ENCODE measurements around the gene FBXO46. TPM values are rescaled to one million over a fixed set of nuclear protein-coding genes. Genes with fewer than 3 reads are reported as not detected.

Gene FBXO46
- total and polyA plus RNA-seq, 10 of the 15 experiments (the other 5 are each of a cell fraction or from before 2014, with no cell fraction given): 2.5 to 61.5 (median 13.7) TPM

DNA sequence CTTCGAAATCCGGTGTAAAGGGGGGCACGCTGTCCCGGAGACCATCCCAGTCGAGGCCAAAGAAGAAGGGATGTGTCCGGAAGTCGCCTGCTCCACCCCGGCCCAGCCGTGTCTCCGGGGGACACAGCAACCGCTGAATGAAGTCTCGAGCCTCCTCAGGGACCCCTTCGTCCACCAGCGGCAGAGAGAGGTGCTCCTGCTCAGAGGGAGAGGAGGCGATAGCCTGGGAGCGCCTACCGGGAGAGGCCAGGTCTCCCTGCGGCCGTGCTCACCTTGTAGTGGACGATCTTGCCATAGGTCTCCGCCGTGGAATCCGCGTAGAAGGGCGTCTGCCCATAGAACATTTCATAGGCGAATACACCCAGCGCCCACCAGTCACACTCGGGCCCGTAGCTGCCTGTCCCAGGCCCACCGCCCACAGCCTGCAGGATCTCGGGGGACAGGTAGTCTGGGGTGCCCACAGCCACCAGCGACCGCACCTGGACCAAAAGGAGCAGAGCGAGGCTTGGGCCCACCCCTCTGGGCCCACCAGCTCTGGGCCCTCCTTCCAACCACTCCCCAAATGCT, 46.8 kb upstream of the FBXO46 start (continued):
- TF ChIP-seq, protein P1, sequence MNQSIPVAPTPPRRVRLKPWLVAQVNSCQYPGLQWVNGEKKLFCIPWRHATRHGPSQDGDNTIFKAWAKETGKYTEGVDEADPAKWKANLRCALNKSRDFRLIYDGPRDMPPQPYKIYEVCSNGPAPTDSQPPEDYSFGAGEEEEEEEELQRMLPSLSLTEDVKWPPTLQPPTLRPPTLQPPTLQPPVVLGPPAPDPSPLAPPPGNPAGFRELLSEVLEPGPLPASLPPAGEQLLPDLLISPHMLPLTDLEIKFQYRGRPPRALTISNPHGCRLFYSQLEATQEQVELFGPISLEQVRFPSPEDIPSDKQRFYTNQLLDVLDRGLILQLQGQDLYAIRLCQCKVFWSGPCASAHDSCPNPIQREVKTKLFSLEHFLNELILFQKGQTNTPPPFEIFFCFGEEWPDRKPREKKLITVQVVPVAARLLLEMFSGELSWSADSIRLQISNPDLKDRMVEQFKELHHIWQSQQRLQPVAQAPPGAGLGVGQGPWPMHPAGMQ (IDR thresholded peaks at IDR 0.05; ENCODE audit: borderline replicate concordance): no peak
- TF ChIP-seq, protein P2, sequence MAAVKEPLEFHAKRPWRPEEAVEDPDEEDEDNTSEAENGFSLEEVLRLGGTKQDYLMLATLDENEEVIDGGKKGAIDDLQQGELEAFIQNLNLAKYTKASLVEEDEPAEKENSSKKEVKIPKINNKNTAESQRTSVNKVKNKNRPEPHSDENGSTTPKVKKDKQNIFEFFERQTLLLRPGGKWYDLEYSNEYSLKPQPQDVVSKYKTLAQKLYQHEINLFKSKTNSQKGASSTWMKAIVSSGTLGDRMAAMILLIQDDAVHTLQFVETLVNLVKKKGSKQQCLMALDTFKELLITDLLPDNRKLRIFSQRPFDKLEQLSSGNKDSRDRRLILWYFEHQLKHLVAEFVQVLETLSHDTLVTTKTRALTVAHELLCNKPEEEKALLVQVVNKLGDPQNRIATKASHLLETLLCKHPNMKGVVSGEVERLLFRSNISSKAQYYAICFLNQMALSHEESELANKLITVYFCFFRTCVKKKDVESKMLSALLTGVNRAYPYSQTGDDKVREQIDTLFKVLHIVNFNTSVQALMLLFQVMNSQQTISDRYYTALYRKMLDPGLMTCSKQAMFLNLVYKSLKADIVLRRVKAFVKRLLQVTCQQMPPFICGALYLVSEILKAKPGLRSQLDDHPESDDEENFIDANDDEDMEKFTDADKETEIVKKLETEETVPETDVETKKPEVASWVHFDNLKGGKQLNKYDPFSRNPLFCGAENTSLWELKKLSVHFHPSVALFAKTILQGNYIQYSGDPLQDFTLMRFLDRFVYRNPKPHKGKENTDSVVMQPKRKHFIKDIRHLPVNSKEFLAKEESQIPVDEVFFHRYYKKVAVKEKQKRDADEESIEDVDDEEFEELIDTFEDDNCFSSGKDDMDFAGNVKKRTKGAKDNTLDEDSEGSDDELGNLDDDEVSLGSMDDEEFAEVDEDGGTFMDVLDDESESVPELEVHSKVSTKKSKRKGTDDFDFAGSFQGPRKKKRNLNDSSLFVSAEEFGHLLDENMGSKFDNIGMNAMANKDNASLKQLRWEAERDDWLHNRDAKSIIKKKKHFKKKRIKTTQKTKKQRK (IDR thresholded peaks at IDR 0.05; ENCODE audit: low read depth, low read length): no peak
- no peak for TF ChIP-seq TCF12 (IDR thresholded peaks at IDR 0.05; ENCODE audit: low read depth, low read length)

DNA sequence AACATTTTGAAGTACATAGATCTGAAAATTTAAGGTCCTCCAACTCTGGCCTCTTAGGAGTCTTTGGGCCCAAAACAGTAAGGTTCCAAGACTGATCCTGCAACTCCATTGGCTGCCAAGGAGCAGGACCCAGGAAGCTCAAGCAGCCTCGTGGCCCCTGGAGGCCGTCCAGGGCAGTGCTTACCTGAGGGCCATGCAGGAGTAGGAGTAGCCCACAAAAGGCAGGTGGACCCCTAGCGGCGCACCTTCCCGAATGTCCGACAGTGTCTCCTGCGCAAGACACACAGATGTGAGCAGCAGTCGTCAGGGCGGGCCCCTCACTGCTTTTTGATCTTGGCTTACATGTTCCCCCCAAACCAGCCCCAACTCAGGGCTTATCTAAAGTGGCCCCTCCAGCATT, 44.1 kb upstream of the FBXO46 start:
- no peak overlapping the region for H2AFZ ChIP-seq (ENCODE audit: control insufficient read depth, low read depth, low read length)
- no peak overlapping the region for H3K4me3 ChIP-seq
- intact Hi-C loops (cut with micrococcal nuclease; ENCODE audit: unreplicated experiment): no loop called here
- BruUV-seq (replicated peaks): no TSS peak
- ChIA-PET POLR2A (interaction anchor here (0.5 kb wide), 1 partner anchor 58 kb away, joined by 6 read pairs; no protein-coding TSS in a partner anchor), RAD21 (ENCODE audit: unreplicated experiment) (no interaction called here), SMC1A (ENCODE audit: uncharacterized antibody, unreplicated experiment) (no interaction called here), CTCF (no interaction called here)
- no peak overlapping the region for H3K27ac ChIP-seq (ENCODE audit: control insufficient read depth, insufficient read depth)
- no peak overlapping the region for H3K4me2 ChIP-seq (ENCODE audit: control insufficient read depth, insufficient read depth)
- H3K36me3 ChIP-seq (ENCODE audit: control insufficient read depth in 2 of 2, insufficient read depth in 2 of 2, low read length in 1 of 2): no peaks in the 10 kb centered on the region
- FAIRE-seq: no peak
- WGBS (ENCODE audit: insufficient coverage, insufficient replicate concordance, low lambda C conversion rate, missing lambda C conversion rate): 93% methylated on average over 9 of the region's 9 CpGs
- peak; percentile 45 for TF ChIP-seq POLR2A (IDR thresholded peaks at IDR 0.05; ENCODE audit: low read depth, low read length)
- TF ChIP-seq, protein P3, sequence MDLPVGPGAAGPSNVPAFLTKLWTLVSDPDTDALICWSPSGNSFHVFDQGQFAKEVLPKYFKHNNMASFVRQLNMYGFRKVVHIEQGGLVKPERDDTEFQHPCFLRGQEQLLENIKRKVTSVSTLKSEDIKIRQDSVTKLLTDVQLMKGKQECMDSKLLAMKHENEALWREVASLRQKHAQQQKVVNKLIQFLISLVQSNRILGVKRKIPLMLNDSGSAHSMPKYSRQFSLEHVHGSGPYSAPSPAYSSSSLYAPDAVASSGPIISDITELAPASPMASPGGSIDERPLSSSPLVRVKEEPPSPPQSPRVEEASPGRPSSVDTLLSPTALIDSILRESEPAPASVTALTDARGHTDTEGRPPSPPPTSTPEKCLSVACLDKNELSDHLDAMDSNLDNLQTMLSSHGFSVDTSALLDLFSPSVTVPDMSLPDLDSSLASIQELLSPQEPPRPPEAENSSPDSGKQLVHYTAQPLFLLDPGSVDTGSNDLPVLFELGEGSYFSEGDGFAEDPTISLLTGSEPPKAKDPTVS (IDR thresholded peaks at IDR 0.05; ENCODE audit: low read depth, low read length): no peak
- no peaks in the 10 kb centered on the region for H3K79me2 ChIP-seq (ENCODE audit: control insufficient read depth, insufficient read depth, low read length)
- no peak for ATAC-seq
- H3K9me3 ChIP-seq (replicated peaks; ENCODE audit: control insufficient read depth, insufficient read depth, low read length): no peaks in the 10 kb centered on the region
- H3K27me3 ChIP-seq (replicated peaks in 1 of 2; ENCODE audit: control insufficient read depth in 2 of 2, insufficient read depth in 2 of 2, low read length in 1 of 2): no peaks in the 10 kb centered on the region
- H4K20me1 ChIP-seq (ENCODE audit: control insufficient read depth, insufficient read depth): no peaks in the 10 kb centered on the region
- H3K4me1 ChIP-seq (ENCODE audit: control insufficient read depth, insufficient read depth, low read length): peaks cover 9% of the 10 kb centered on the region
- in situ Hi-C loops (cut with MboI): no loop called here
- DNase-seq (ENCODE audit: low read depth, low spot score): no peak
- no peak overlapping the region for H3K9ac ChIP-seq (ENCODE audit: control insufficient read depth, insufficient read depth, low read length)
